Trophoblast cell (in vitro differentiated cells and primary cell): Measurements from ENCODE around the gene F5.
"Not testable (repeated sequence)": the region's sequence is repeated elsewhere in the genome, so short reads cannot be mapped to it uniquely, and the experiment has no call there.

Experiments
- DNase-seq, 2 donors: peaks; one replicate each; pipeline ENCODE4 v3.0.0-alpha.2; 2016
- H2AFZ ChIP-seq: 2 replicates; pipeline ENCODE4 v1.6.1; 2013; ENCODE audit warnings: low read length, moderate library complexity, mild to moderate bottlenecking; ENCODE audit not compliant: insufficient read depth, poor library complexity
- H2AK5ac ChIP-seq: 2 replicates; pipeline ENCODE4 v1.6.1; 2013; ENCODE audit warnings: mild to moderate bottlenecking, low read length
- H2BK120ac ChIP-seq: 2 replicates; pipeline ENCODE4 v1.6.1; 2013; ENCODE audit warnings: low read length, mild to moderate bottlenecking, moderate library complexity; ENCODE audit not compliant: insufficient read depth, poor library complexity
- H2BK12ac ChIP-seq: 2 replicates; pipeline ENCODE4 v1.6.1; 2013; ENCODE audit warnings: mild to moderate bottlenecking, low read length, moderate library complexity
- H2BK5ac ChIP-seq: 2 replicates; pipeline ENCODE4 v1.6.1; 2013; ENCODE audit warnings: low read length, low read depth, moderate library complexity, mild to moderate bottlenecking; ENCODE audit not compliant: poor library complexity
- H3K14ac ChIP-seq: 2 replicates; pipeline ENCODE4 v1.6.1; 2013; ENCODE audit warnings: mild to moderate bottlenecking, low read length
- H3K18ac ChIP-seq: 2 replicates; pipeline ENCODE4 v1.6.1; 2013; ENCODE audit warnings: mild to moderate bottlenecking, low read length
- H3K23ac ChIP-seq: 2 replicates; pipeline ENCODE4 v1.6.1; 2013; ENCODE audit warnings: low read length
- H3K27ac ChIP-seq: 2 replicates; pipeline ENCODE4 v1.5.1; 2013; ENCODE audit warnings: low read depth, mild to moderate bottlenecking, inconsistent platforms, low read length, moderate library complexity
- H3K27me3 ChIP-seq: 2 replicates; pipeline ENCODE4 v1.6.1; 2013; ENCODE audit warnings: inconsistent platforms, mild to moderate bottlenecking, low read length, moderate library complexity; ENCODE audit not compliant: insufficient read depth
- H3K36me3 ChIP-seq, 2 experiments: 1 replicate in 1 of 2; 2 replicates in 1 of 2; pipeline ENCODE4 v1.6.1; 2013; ENCODE audit warnings: low read length in 2 of 2, mild to moderate bottlenecking in 2 of 2, moderate library complexity in 1 of 2; ENCODE audit not compliant: insufficient read depth in 2 of 2, control insufficient read depth in 1 of 2
- H3K4ac ChIP-seq: 2 replicates; pipeline ENCODE4 v1.6.1; 2013; ENCODE audit warnings: low read depth, mild to moderate bottlenecking, low read length, moderate library complexity
- H3K4me1 ChIP-seq, 2 experiments: 1 replicate in 1 of 2; 2 replicates in 1 of 2; pipeline ENCODE4 v1.6.1; 2013; ENCODE audit warnings: low read length in 2 of 2, mild to moderate bottlenecking in 2 of 2, moderate library complexity in 1 of 2; ENCODE audit not compliant: insufficient read depth in 2 of 2, control insufficient read depth in 1 of 2
- H3K4me2 ChIP-seq: 2 replicates; pipeline ENCODE4 v1.6.1; 2013; ENCODE audit warnings: inconsistent platforms, mild to moderate bottlenecking, low read length, moderate library complexity
- H3K4me3 ChIP-seq: 2 replicates; pipeline ENCODE4 v1.5.1; 2013; ENCODE audit warnings: mild to moderate bottlenecking, low read depth, low read length, inconsistent platforms
- H3K79me1 ChIP-seq: one replicate; pipeline ENCODE4 v1.6.1; 2013; ENCODE audit warnings: low read length
- H3K79me2 ChIP-seq: 2 replicates; pipeline ENCODE4 v1.6.1; 2013; ENCODE audit warnings: low read length, mild to moderate bottlenecking; ENCODE audit not compliant: control insufficient read depth, insufficient read depth, poor library complexity
- H3K9ac ChIP-seq: 2 replicates; pipeline ENCODE4 v1.6.1; 2013; ENCODE audit warnings: mild to moderate bottlenecking, low read length
- H3K9me3 ChIP-seq: 2 replicates; pipeline ENCODE4 v1.6.1; 2013; ENCODE audit warnings: low read depth, mild to moderate bottlenecking, control low read depth, inconsistent platforms, low read length; ENCODE audit not compliant: insufficient read depth
- H4K12ac ChIP-seq: 2 replicates; pipeline ENCODE4 v1.6.1; 2013; ENCODE audit warnings: low read depth, mild to moderate bottlenecking, low read length, moderate library complexity
- H4K8ac ChIP-seq: 2 replicates; pipeline ENCODE4 v1.6.1; 2013; ENCODE audit warnings: low read depth, mild to moderate bottlenecking, low read length, moderate library complexity
- H4K91ac ChIP-seq: one replicate; pipeline ENCODE4 v1.6.1; 2013; ENCODE audit warnings: low read depth, mild to moderate bottlenecking, low read length, moderate library complexity
- whole genome bisulfite sequencing: extraction: QIAGEN DNeasy Blood & Tissue Kit; methylation state at CpG from one replicate; pipeline ENCODE4 v1.1.7; 2013; ENCODE audit warnings: missing lambda C conversion rate; ENCODE audit not compliant: insufficient read length, insufficient coverage; ENCODE audit errors: extremely low coverage; 5-methylcytosine and 5-hydroxymethylcytosine counted together

Gene F5

GRCh38 chr1:169508432-169509338 lies 77.6 kb downstream of the F5 start:
- Histone ChIP-seq H3K36me3 (no peaks in the 10 kb centered on the region), H2BK5ac (no peak overlapping the region), H4K12ac (no peak overlapping the region), H2BK120ac (no peak overlapping the region), H3K79me2 (no peaks in the 10 kb centered on the region), H3K79me1 (no peaks in the 10 kb centered on the region), H3K27me3 (no peaks in the 10 kb centered on the region), H3K4me1 (no peaks in the 10 kb centered on the region), H4K8ac (no peak overlapping the region), H2AFZ (no peak overlapping the region), H3K4ac (no peak overlapping the region), H3K9me3 (no peaks in the 10 kb centered on the region), H3K4me3 (no peak overlapping the region), H3K18ac (no peak overlapping the region), H2BK12ac (no peak overlapping the region), H3K9ac (no peak overlapping the region), H3K4me2 (no peak overlapping the region), H3K23ac (no peak overlapping the region), H4K91ac (no peak overlapping the region), H3K27ac (no peak overlapping the region), H3K14ac (no peak overlapping the region), H2AK5ac (no peak overlapping the region)
- no CpG with 5 or more reads among the region's 3 CpGs for WGBS
- no peak for DNase-seq

GRCh38 chr1:169507413-169507812 lies 78.9 kb downstream of the F5 start:
- DNase-seq: no peak
- H3K27ac ChIP-seq: no peak overlapping the region
- no peak overlapping the region for H3K14ac ChIP-seq
- H2AK5ac ChIP-seq: no peak overlapping the region
- H2BK5ac ChIP-seq: no peak overlapping the region
- H3K27me3 ChIP-seq: no peaks in the 10 kb centered on the region
- no peak overlapping the region for H3K9ac ChIP-seq
- no peak overlapping the region for H2BK12ac ChIP-seq
- WGBS: no CpG with 5 or more reads among the region's 2 CpGs
- H3K18ac ChIP-seq: no peak overlapping the region
- no peak overlapping the region for H3K4ac ChIP-seq
- no peak overlapping the region for H4K8ac ChIP-seq
- H4K12ac ChIP-seq: no peak overlapping the region
- H3K23ac ChIP-seq: no peak overlapping the region
- H3K79me2 ChIP-seq: no peaks in the 10 kb centered on the region
- H3K4me2 ChIP-seq: no peak overlapping the region
- H2BK120ac ChIP-seq: no peak overlapping the region
- no peak overlapping the region for H2AFZ ChIP-seq
- no peak overlapping the region for H4K91ac ChIP-seq
- H3K79me1 ChIP-seq: no peaks in the 10 kb centered on the region
- no peaks in the 10 kb centered on the region for H3K36me3 ChIP-seq
- no peak overlapping the region for H3K4me3 ChIP-seq
- H3K9me3 ChIP-seq: no peaks in the 10 kb centered on the region
- no peaks in the 10 kb centered on the region for H3K4me1 ChIP-seq

GRCh38 chr1:169503601-169504000 lies 82.7 kb downstream of the F5 start:
- not testable (repeated sequence) for H3K79me2 ChIP-seq, H3K27ac ChIP-seq, DNase-seq, H2BK12ac ChIP-seq, H3K18ac ChIP-seq, H3K4me1 ChIP-seq, H4K91ac ChIP-seq, H3K4me3 ChIP-seq, H2AK5ac ChIP-seq, H3K23ac ChIP-seq, H2AFZ ChIP-seq, H3K9me3 ChIP-seq, H2BK5ac ChIP-seq, H4K12ac ChIP-seq, H4K8ac ChIP-seq, H3K79me1 ChIP-seq, H3K9ac ChIP-seq, H2BK120ac ChIP-seq, H3K4me2 ChIP-seq, H3K36me3 ChIP-seq, H3K14ac ChIP-seq, H3K4ac ChIP-seq, H3K27me3 ChIP-seq
- WGBS: no CpG with 5 or more reads among the region's 2 CpGs

GRCh38 chr1:169499807-169500206 lies 86.5 kb downstream of the F5 start:
- Histone ChIP-seq H3K9ac (no peak overlapping the region), H3K4me3 (no peak overlapping the region), H3K36me3 (no peaks in the 10 kb centered on the region), H3K18ac (no peak overlapping the region), H3K4me2 (no peak overlapping the region), H3K23ac (no peak overlapping the region), H3K14ac (no peak overlapping the region), H2BK120ac (no peak overlapping the region), H4K91ac (no peak overlapping the region), H2BK5ac (no peak overlapping the region), H2AFZ (no peak overlapping the region), H3K27me3 (no peaks in the 10 kb centered on the region), H3K27ac (no peak overlapping the region), H4K8ac (no peak overlapping the region), H2AK5ac (no peak overlapping the region), H3K79me2 (no peaks in the 10 kb centered on the region), H4K12ac (no peak overlapping the region), H3K4ac (no peak overlapping the region), H3K4me1 (peaks cover 2 to 8% of the 10 kb centered on the region in 2 experiments), H3K79me1 (peaks cover 5% of the 10 kb centered on the region), H3K9me3 (no peaks in the 10 kb centered on the region), H2BK12ac (no peak overlapping the region)
- no peak for DNase-seq
